HG02642 (cell line): ENCODE measurements around the gene C1orf159.
A peak's percentile ranks its signal among the peaks of the same experiment; 100 is the strongest.

Source experiments
- ATAC-seq: cut with Tn5 transposase; IDR thresholded peaks from one replicate; pipeline ENCODE4 v1.9.1; 2021; ENCODE audit warnings: mild to moderate bottlenecking; ENCODE audit not compliant: unreplicated experiment, poor library complexity

Gene C1orf159

GRCh38 chr1:1044455-1045078 lies 71.3 kb downstream of the C1orf159 start:
- no peak for ATAC-seq

GRCh38 chr1:1043921-1044320 lies 72.0 kb downstream of the C1orf159 start:
- ATAC-seq: no peak

GRCh38 chr1:1043411-1043810 lies 72.5 kb downstream of the C1orf159 start:
- no peak for ATAC-seq

GRCh38 chr1:1042835-1043234 lies 73.1 kb downstream of the C1orf159 start:
- no peak for ATAC-seq

- no peak for ATAC-seq
Observed at GRCh38 chr1:1041873-1042272, 74.0 kb downstream of the C1orf159 start.

- ATAC-seq: no peak
Observed at GRCh38 chr1:1041092-1041523, 74.8 kb downstream of the C1orf159 start.

GRCh38 chr1:1040004-1040991 lies 75.6 kb downstream of the C1orf159 start:
- peak; percentile 40 for ATAC-seq

GRCh38 chr1:1039145-1039910 lies 76.6 kb downstream of the C1orf159 start:
- ATAC-seq: no peak

GRCh38 chr1:1038694-1039093 lies 77.2 kb downstream of the C1orf159 start:
- peak; percentile 39 for ATAC-seq

GRCh38 chr1:1037366-1038327 lies 78.2 kb downstream of the C1orf159 start:
- ATAC-seq: no peak

- ATAC-seq: no peak
Observed at GRCh38 chr1:1035291-1035943, 80.5 kb downstream of the C1orf159 start.

- no peak for ATAC-seq
Observed at GRCh38 chr1:1034439-1034781, 81.5 kb downstream of the C1orf159 start.

GRCh38 chr1:1033731-1034438 lies 82.0 kb downstream of the C1orf159 start:
- no peak for ATAC-seq

- ATAC-seq: peak; percentile 85
Observed at GRCh38 chr1:1033009-1033587, 82.8 kb downstream of the C1orf159 start.

- ATAC-seq: peak; percentile 11
Observed at GRCh38 chr1:1032424-1032823, 83.5 kb downstream of the C1orf159 start.
